Parathyroid adenoma (tissue), 2 donors: Measurements from ENCODE around the gene SLC2A10.

Experiments used
- H2AFZ ChIP-seq: fragments of 300-600 bp; sonication (generic); one replicate; pipeline ENCODE4 v1.7.0; 2017; ENCODE audit warnings: antibody characterized with exemption, mild to moderate bottlenecking
- H3K27ac ChIP-seq: fragments of 300-600 bp; sonication (generic); one replicate; pipeline ENCODE4 v1.7.0; 2017
- H3K27me3 ChIP-seq: fragments of 300-600 bp; sonication (generic); one replicate; pipeline ENCODE4 v1.7.0; 2017; ENCODE audit warnings: low read length; ENCODE audit not compliant: control insufficient read depth, insufficient read depth
- H3K36me3 ChIP-seq: fragments of 300-600 bp; sonication (generic); one replicate; pipeline ENCODE4 v1.7.0; 2017; ENCODE audit warnings: low read length; ENCODE audit not compliant: control insufficient read depth, insufficient read depth
- H3K4me1 ChIP-seq: fragments of 300-600 bp; sonication (generic); one replicate; pipeline ENCODE4 v1.7.0; 2017; ENCODE audit warnings: control low read depth
- H3K4me2 ChIP-seq: fragments of 300-600 bp; sonication (generic); one replicate; pipeline ENCODE4 v1.7.0; 2017; ENCODE audit warnings: low read length
- H3K4me3 ChIP-seq: fragments of 300-600 bp; sonication (generic); one replicate; pipeline ENCODE4 v1.7.0; 2017; ENCODE audit warnings: low read depth, low read length
- H3K79me2 ChIP-seq: fragments of 300-600 bp; sonication (generic); one replicate; pipeline ENCODE4 v1.7.0; 2017; ENCODE audit warnings: control low read depth
- H3K9ac ChIP-seq: fragments of 300-600 bp; sonication (generic); one replicate; pipeline ENCODE4 v1.7.0; 2017; ENCODE audit warnings: mild to moderate bottlenecking
- H3K9me3 ChIP-seq: fragments of 300-600 bp; sonication (generic); one replicate; pipeline ENCODE4 v1.7.0; 2017; ENCODE audit warnings: low read length; ENCODE audit not compliant: control insufficient read depth
- CTCF ChIP-seq: fragments of 300-600 bp; sonication (generic); IDR thresholded peaks from one replicate; pipeline ENCODE4 v1.7.0; 2017; ENCODE audit warnings: antibody characterized with exemption, mild to moderate bottlenecking
- donor health status: primary hyperparathyroidism.

SLC2A10 gene

DNA sequence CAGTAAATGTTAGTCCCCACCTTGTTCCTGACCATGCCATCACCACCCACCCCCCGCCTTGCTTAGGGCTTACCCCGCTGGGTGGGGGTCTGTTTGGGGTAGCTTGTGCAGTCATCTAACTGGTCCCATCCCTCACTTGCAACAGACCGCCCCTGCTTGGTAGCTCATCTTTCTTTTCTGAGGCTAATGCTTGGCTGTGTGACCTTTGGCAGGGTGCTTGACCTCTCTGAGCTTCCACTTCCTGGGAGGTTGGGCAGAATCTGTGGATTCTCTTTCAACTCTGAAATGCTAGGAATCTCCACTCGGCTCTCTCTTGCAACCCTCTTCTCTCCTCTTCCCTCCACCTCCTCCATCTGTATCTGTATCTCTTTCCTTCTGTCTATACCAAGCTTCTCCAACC lies 70.4 kb downstream of the SLC2A10 start:
- TF ChIP-seq CTCF: no peak
- no peaks in the 10 kb centered on the region for H3K36me3 ChIP-seq
- H3K9ac ChIP-seq: no peak overlapping the region
- H3K9me3 ChIP-seq: no peaks in the 10 kb centered on the region
- no peaks in the 10 kb centered on the region for H3K27me3 ChIP-seq
- H3K4me3 ChIP-seq: no peak overlapping the region
- H3K4me1 ChIP-seq: no peaks in the 10 kb centered on the region
- H3K4me2 ChIP-seq: no peak overlapping the region
- no peak overlapping the region for H2AFZ ChIP-seq
- H3K27ac ChIP-seq: no peak overlapping the region
- H3K79me2 ChIP-seq: no peaks in the 10 kb centered on the region

GRCh38 chr20:46784436-46785127 lies 75.1 kb downstream of the SLC2A10 start:
- Histone ChIP-seq H3K9me3 (no peaks in the 10 kb centered on the region), H3K9ac (no peak overlapping the region), H3K27me3 (no peaks in the 10 kb centered on the region), H3K4me2 (no peak overlapping the region), H3K4me1 (no peaks in the 10 kb centered on the region), H3K36me3 (no peaks in the 10 kb centered on the region), H3K4me3 (no peak overlapping the region), H2AFZ (peak overlapping the region; percentile 47), H3K27ac (no peak overlapping the region), H3K79me2 (no peaks in the 10 kb centered on the region)
- no peak for TF ChIP-seq CTCF
